Measurements from ENCODE around the gene KDM2A. TPM values are rescaled to one million over a fixed set of nuclear protein-coding genes. Genes with fewer than 3 reads are reported as not detected.

The KDM2A gene
- total and polyA plus RNA-seq, 2 donors: 27.4 to 42.0 TPM

- DNase-seq (ENCODE audit: low read depth in 6 of 9, low spot score in 9 of 9): no peak
- Histone ChIP-seq H3K4me1 (ENCODE audit: control insufficient read depth in 2 of 2, insufficient read depth in 2 of 2, low read length in 2 of 2) (peaks cover 26 to 55% of the 10 kb centered on the region in 2 donors), H3K9me3 (ENCODE audit: control insufficient read depth in 2 of 2, insufficient read depth in 1 of 2, low read length in 1 of 2) (peaks cover 0 to 11% of the 10 kb centered on the region in 2 donors), H3K27me3 (ENCODE audit: control insufficient read depth in 2 of 2, insufficient read depth in 1 of 2, low read length in 1 of 2) (no peaks in the 10 kb centered on the region), H3K27ac (ENCODE audit: low read depth in 1 of 2, low read length in 1 of 2) (peak overlapping the region; percentile 95 to 97), H3K36me3 (ENCODE audit: control insufficient read depth in 2 of 2, insufficient read depth in 2 of 2, low read length in 1 of 2) (peaks cover 65 to 81% of the 10 kb centered on the region in 2 donors), H3K4me3 (ENCODE audit: low read length in 2 of 2) (no peak overlapping the region)
- WGBS: 61% methylated on average over 8 of the region's 8 CpGs
Measured at GRCh38 chr11:67286621-67287333, 167.7 kb downstream of the KDM2A start.

- Histone ChIP-seq H3K4me3 (ENCODE audit: low read length in 2 of 2) (peak overlapping the region; percentile 71 to 80), H3K36me3 (ENCODE audit: control insufficient read depth in 2 of 2, insufficient read depth in 2 of 2, low read length in 1 of 2) (peaks cover 62 to 81% of the 10 kb centered on the region in 2 donors), H3K9me3 (ENCODE audit: control insufficient read depth in 2 of 2, insufficient read depth in 1 of 2, low read length in 1 of 2) (peaks cover 0 to 11% of the 10 kb centered on the region in 2 donors), H3K4me1 (ENCODE audit: control insufficient read depth in 2 of 2, insufficient read depth in 2 of 2, low read length in 2 of 2) (peaks cover 26 to 55% of the 10 kb centered on the region in 2 donors), H3K27ac (ENCODE audit: low read depth in 1 of 2, low read length in 1 of 2) (peak overlapping the region; percentile 95 to 97), H3K27me3 (ENCODE audit: control insufficient read depth in 2 of 2, insufficient read depth in 1 of 2, low read length in 1 of 2) (no peaks in the 10 kb centered on the region)
- DNase-seq (ENCODE audit: low read depth in 6 of 9, low spot score in 9 of 9): peak in 1 of 9 donors; percentile 66
- 55% methylated on average over 14 of the region's 14 CpGs for WGBS
Measured at GRCh38 chr11:67287355-67288197, 168.5 kb downstream of the KDM2A start.

- peak overlapping the region; percentile 95 to 97 for H3K27ac ChIP-seq (ENCODE audit: low read depth in 1 of 2, low read length in 1 of 2)
- no peaks in the 10 kb centered on the region for H3K27me3 ChIP-seq (ENCODE audit: control insufficient read depth in 2 of 2, insufficient read depth in 1 of 2, low read length in 1 of 2)
- peaks cover 26 to 55% of the 10 kb centered on the region in 2 donors for H3K4me1 ChIP-seq (ENCODE audit: control insufficient read depth in 2 of 2, insufficient read depth in 2 of 2, low read length in 2 of 2)
- H3K36me3 ChIP-seq (ENCODE audit: control insufficient read depth in 2 of 2, insufficient read depth in 2 of 2, low read length in 1 of 2): peaks cover 57 to 75% of the 10 kb centered on the region in 2 donors
- peaks cover 0 to 11% of the 10 kb centered on the region in 2 donors for H3K9me3 ChIP-seq (ENCODE audit: control insufficient read depth in 2 of 2, insufficient read depth in 1 of 2, low read length in 1 of 2)
- no peak for DNase-seq (ENCODE audit: low read depth in 6 of 9, low spot score in 9 of 9)
- WGBS: 27% methylated on average over 4 of the region's 4 CpGs
- peak overlapping the region; percentile 71 to 80 for H3K4me3 ChIP-seq (ENCODE audit: low read length in 2 of 2)
Measured at GRCh38 chr11:67288198-67288451, 169.1 kb downstream of the KDM2A start.

GRCh38 chr11:67288452-67289225, 169.6 kb downstream of the KDM2A start:
- peak in 7 of 9 donors; percentile 76 to 95 (median 90) for DNase-seq (ENCODE audit: low read depth in 6 of 9, low spot score in 9 of 9)
- peaks cover 52 to 74% of the 10 kb centered on the region in 2 donors for H3K36me3 ChIP-seq (ENCODE audit: control insufficient read depth in 2 of 2, insufficient read depth in 2 of 2, low read length in 1 of 2)
- H3K27ac ChIP-seq (ENCODE audit: low read depth in 1 of 2, low read length in 1 of 2): peak overlapping the region; percentile 95 to 97
- peak overlapping the region; percentile 71 to 80 for H3K4me3 ChIP-seq (ENCODE audit: low read length in 2 of 2)
- WGBS: under 1% methylated on average over 87 of the region's 87 CpGs
- no peaks in the 10 kb centered on the region for H3K27me3 ChIP-seq (ENCODE audit: control insufficient read depth in 2 of 2, insufficient read depth in 1 of 2, low read length in 1 of 2)
- peaks cover 26 to 54% of the 10 kb centered on the region in 2 donors for H3K4me1 ChIP-seq (ENCODE audit: control insufficient read depth in 2 of 2, insufficient read depth in 2 of 2, low read length in 2 of 2)
- H3K9me3 ChIP-seq (ENCODE audit: control insufficient read depth in 2 of 2, insufficient read depth in 1 of 2, low read length in 1 of 2): peaks cover 0 to 11% of the 10 kb centered on the region in 2 donors

GRCh38 chr11:67289226-67289650, 170.2 kb downstream of the KDM2A start, which contains the start of gene ANKRD13D:
Gene ANKRD13D (plus strand): TSS chr11:67289303. CDS start chr11:67289461, 158 bp downstream.
- Histone ChIP-seq H3K4me1 (ENCODE audit: control insufficient read depth in 2 of 2, insufficient read depth in 2 of 2, low read length in 2 of 2) (peaks cover 26 to 49% of the 10 kb centered on the region in 2 donors), H3K4me3 (ENCODE audit: low read length in 2 of 2) (peak within 1 kb of the TSS; percentile 71 to 80), H3K36me3 (ENCODE audit: control insufficient read depth in 2 of 2, insufficient read depth in 2 of 2, low read length in 1 of 2) (peaks cover 46 to 74% of the 10 kb centered on the region in 2 donors), H3K9me3 (ENCODE audit: control insufficient read depth in 2 of 2, insufficient read depth in 1 of 2, low read length in 1 of 2) (peaks cover 0 to 11% of the 10 kb centered on the region in 2 donors), H3K27ac (ENCODE audit: low read depth in 1 of 2, low read length in 1 of 2) (peak within 1 kb of the TSS; percentile 95 to 97), H3K27me3 (ENCODE audit: control insufficient read depth in 2 of 2, insufficient read depth in 1 of 2, low read length in 1 of 2) (no peaks in the 10 kb centered on the region)
- no peak for DNase-seq (ENCODE audit: low read depth in 6 of 9, low spot score in 9 of 9)
- WGBS: 0% methylated on average over 51 of the region's 56 CpGs

- DNase-seq (ENCODE audit: low read depth in 6 of 9, low spot score in 9 of 9): no peak
- Histone ChIP-seq H3K27me3 (ENCODE audit: control insufficient read depth in 2 of 2, insufficient read depth in 1 of 2, low read length in 1 of 2) (no peaks in the 10 kb centered on the region), H3K4me1 (ENCODE audit: control insufficient read depth in 2 of 2, insufficient read depth in 2 of 2, low read length in 2 of 2) (peaks cover 26 to 47% of the 10 kb centered on the region in 2 donors), H3K9me3 (ENCODE audit: control insufficient read depth in 2 of 2, insufficient read depth in 1 of 2, low read length in 1 of 2) (peaks cover 0 to 11% of the 10 kb centered on the region in 2 donors), H3K36me3 (ENCODE audit: control insufficient read depth in 2 of 2, insufficient read depth in 2 of 2, low read length in 1 of 2) (peaks cover 39 to 74% of the 10 kb centered on the region in 2 donors), H3K27ac (ENCODE audit: low read depth in 1 of 2, low read length in 1 of 2) (peak overlapping the region; percentile 32 to 71), H3K4me3 (ENCODE audit: low read length in 2 of 2) (peak overlapping the region; percentile 69 to 71)
- whole genome bisulfite sequencing: 43% methylated on average over 36 of the region's 36 CpGs
Measured at GRCh38 chr11:67289651-67290479, 170.8 kb downstream of the KDM2A start.

- Histone ChIP-seq H3K27me3 (ENCODE audit: control insufficient read depth in 2 of 2, insufficient read depth in 1 of 2, low read length in 1 of 2) (no peaks in the 10 kb centered on the region), H3K9me3 (ENCODE audit: control insufficient read depth in 2 of 2, insufficient read depth in 1 of 2, low read length in 1 of 2) (peaks cover 0 to 18% of the 10 kb centered on the region in 2 donors), H3K4me3 (ENCODE audit: low read length in 2 of 2) (no peak overlapping the region), H3K36me3 (ENCODE audit: control insufficient read depth in 2 of 2, insufficient read depth in 2 of 2, low read length in 1 of 2) (peaks cover 35 to 74% of the 10 kb centered on the region in 2 donors), H3K27ac (ENCODE audit: low read depth in 1 of 2, low read length in 1 of 2) (no peak overlapping the region), H3K4me1 (ENCODE audit: control insufficient read depth in 2 of 2, insufficient read depth in 2 of 2, low read length in 2 of 2) (peaks cover 26 to 41% of the 10 kb centered on the region in 2 donors)
- DNase-seq (ENCODE audit: low read depth in 6 of 9, low spot score in 9 of 9): no peak
- 98% methylated on average over 7 of the region's 7 CpGs for WGBS
Measured at GRCh38 chr11:67290801-67291200, 171.7 kb downstream of the KDM2A start.

Measured in thymus (tissue), 11 donors.